Ectodermal cell (in vitro differentiated cells): Measurements from ENCODE around the gene ZNF467. TPM values are rescaled to one million over a fixed set of nuclear protein-coding genes. Genes with fewer than 3 reads are reported as not detected.

Experiments used
- H3K27ac ChIP-seq: 2 replicates; pipeline ENCODE4 v1.7.0; 2013; ENCODE audit warnings: mild to moderate bottlenecking, low read depth, low read length; ENCODE audit not compliant: insufficient read depth, poor library complexity, severe bottlenecking
- H3K27me3 ChIP-seq: 2 replicates; pipeline ENCODE4 v1.7.0; 2013; ENCODE audit warnings: mild to moderate bottlenecking, low read length; ENCODE audit not compliant: insufficient read depth, control insufficient read depth, poor library complexity, severe bottlenecking
- H3K36me3 ChIP-seq: one replicate; pipeline ENCODE4 v1.7.0; 2013; ENCODE audit warnings: low read length; ENCODE audit not compliant: control insufficient read depth, insufficient read depth
- H3K4me1 ChIP-seq: one replicate; pipeline ENCODE4 v1.7.0; 2013; ENCODE audit warnings: low read length; ENCODE audit not compliant: control insufficient read depth, insufficient read depth
- H3K4me3 ChIP-seq: 2 replicates; pipeline ENCODE4 v1.7.0; 2013; ENCODE audit warnings: low read depth, low read length, control low read depth; ENCODE audit not compliant: insufficient read depth
- H3K9me3 ChIP-seq: 2 replicates; pipeline ENCODE4 v1.7.0; 2013; ENCODE audit warnings: mild to moderate bottlenecking, low read length, moderate library complexity; ENCODE audit not compliant: control insufficient read depth
- WGBS, 2 experiments: methylation state at CpG; one replicate each; pipeline ENCODE4 v1.1.7; 2013; ENCODE audit warnings: missing lambda C conversion rate in 2 of 2; 5-methylcytosine and 5-hydroxymethylcytosine counted together
- polyA plus RNA-seq, 4 experiments: library from polyadenylated mRNA; stranded (reverse); fragments of 50-300 nt; gene quantifications; one replicate each; pipeline ENCODE4 v1.2.3, GENCODE V29; 2013

The ZNF467 gene, protein sequence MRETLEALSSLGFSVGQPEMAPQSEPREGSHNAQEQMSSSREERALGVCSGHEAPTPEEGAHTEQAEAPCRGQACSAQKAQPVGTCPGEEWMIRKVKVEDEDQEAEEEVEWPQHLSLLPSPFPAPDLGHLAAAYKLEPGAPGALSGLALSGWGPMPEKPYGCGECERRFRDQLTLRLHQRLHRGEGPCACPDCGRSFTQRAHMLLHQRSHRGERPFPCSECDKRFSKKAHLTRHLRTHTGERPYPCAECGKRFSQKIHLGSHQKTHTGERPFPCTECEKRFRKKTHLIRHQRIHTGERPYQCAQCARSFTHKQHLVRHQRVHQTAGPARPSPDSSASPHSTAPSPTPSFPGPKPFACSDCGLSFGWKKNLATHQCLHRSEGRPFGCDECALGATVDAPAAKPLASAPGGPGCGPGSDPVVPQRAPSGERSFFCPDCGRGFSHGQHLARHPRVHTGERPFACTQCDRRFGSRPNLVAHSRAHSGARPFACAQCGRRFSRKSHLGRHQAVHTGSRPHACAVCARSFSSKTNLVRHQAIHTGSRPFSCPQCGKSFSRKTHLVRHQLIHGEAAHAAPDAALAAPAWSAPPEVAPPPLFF
- polyA plus RNA-seq (2013, experiment 1 of 4) = 7.2 TPM
- 7.1 TPM for polyA plus RNA-seq (2013, experiment 2 of 4)
- polyA plus RNA-seq (2013, experiment 3 of 4) = 9.3 TPM
- polyA plus RNA-seq (2013, experiment 4 of 4) = 9.0 TPM

DNA sequence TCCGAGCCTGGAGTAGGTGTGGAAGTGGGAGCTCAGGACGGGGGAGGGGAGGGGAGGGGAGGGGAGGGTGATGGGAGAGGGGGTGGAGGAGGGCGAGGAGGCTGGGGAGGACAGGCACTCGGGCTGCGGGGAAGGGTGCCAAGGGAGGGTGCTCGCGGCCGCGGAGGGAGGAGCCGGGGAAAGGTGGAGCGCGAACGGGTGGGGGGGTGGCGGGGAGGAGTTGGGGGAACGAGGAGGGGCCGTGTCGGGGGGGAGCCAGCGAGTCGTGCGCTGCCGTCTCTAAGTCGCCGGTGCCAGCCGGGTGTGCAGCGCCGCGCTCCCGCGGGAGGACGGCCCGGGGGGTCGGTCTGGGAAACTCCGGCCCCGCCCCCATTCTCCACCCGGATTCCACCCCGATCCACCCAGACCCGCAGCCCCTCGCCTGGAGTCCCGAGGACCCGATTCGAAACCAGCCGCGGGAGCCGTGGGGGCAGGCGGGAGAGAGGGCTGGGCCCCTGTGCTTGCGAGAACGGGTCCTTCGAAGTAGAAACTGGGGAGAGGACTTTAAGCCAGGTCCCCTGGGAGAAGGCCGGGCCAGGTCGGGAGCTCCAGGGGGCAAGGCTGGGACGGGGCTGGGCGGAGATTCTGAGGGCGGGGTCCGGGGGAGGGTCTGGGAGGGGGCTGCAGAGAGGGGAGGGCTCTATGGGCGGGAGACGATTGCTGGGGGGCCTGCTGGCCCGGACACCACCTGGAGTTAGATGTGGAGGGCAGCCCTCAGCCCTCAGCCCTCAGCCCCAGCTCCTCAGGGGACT, at the start of gene ZNF467:
Gene ZNF467 (minus strand): TSS at position 143 of the 791 bp plus-strand sequence. CDS start 2,556 bp downstream, outside the sequence.
- WGBS, 2 experiments = 0% methylated on average over 56 to 57 of the region's 57 CpGs
- Histone ChIP-seq H3K27me3 (peaks cover 50% of the 10 kb centered on the region), H3K36me3 (no peaks in the 10 kb centered on the region), H3K4me1 (peaks cover 34% of the 10 kb centered on the region), H3K27ac (no peak within 1 kb of the TSS), H3K9me3 (no peaks in the 10 kb centered on the region), H3K4me3 (peak within 1 kb of the TSS; percentile 63)

DNA sequence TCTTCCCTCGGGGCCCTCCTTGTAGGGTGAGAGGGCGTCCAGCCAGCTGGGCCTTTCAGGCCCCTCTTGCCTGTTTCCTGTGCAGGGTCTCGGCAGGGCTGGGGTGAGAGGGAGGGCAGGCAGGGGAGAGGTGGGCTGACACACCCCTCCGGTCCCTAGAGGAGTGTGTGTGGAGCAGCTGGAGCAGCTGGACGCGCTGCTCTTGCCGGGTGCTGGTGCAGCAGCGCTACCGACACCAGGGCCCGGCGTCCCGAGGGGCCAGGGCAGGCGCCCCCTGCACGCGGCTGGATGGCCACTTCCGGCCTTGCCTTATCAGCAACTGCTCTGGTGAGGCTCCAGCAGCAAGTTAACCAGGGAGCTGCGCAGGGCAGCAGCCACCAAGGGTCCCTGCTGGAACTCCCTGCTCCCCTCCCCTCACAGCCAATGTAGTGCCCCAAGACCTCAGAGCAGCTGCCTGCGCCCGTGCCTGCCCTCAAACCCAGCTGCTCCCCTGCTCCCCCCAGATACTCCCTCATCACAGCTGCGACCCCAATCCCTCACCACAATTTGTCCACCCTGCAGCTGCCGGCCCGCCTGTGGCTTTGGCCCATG, 49.1 kb upstream of the ZNF467 start:
- no peaks in the 10 kb centered on the region for H3K4me1 ChIP-seq
- no peaks in the 10 kb centered on the region for H3K27me3 ChIP-seq
- WGBS, 2 experiments = 93 to 94% methylated on average over 22 of the region's 22 CpGs
- no peaks in the 10 kb centered on the region for H3K36me3 ChIP-seq
- H3K9me3 ChIP-seq = no peaks in the 10 kb centered on the region
- H3K4me3 ChIP-seq = no peak overlapping the region
- H3K27ac ChIP-seq = no peak overlapping the region

DNA sequence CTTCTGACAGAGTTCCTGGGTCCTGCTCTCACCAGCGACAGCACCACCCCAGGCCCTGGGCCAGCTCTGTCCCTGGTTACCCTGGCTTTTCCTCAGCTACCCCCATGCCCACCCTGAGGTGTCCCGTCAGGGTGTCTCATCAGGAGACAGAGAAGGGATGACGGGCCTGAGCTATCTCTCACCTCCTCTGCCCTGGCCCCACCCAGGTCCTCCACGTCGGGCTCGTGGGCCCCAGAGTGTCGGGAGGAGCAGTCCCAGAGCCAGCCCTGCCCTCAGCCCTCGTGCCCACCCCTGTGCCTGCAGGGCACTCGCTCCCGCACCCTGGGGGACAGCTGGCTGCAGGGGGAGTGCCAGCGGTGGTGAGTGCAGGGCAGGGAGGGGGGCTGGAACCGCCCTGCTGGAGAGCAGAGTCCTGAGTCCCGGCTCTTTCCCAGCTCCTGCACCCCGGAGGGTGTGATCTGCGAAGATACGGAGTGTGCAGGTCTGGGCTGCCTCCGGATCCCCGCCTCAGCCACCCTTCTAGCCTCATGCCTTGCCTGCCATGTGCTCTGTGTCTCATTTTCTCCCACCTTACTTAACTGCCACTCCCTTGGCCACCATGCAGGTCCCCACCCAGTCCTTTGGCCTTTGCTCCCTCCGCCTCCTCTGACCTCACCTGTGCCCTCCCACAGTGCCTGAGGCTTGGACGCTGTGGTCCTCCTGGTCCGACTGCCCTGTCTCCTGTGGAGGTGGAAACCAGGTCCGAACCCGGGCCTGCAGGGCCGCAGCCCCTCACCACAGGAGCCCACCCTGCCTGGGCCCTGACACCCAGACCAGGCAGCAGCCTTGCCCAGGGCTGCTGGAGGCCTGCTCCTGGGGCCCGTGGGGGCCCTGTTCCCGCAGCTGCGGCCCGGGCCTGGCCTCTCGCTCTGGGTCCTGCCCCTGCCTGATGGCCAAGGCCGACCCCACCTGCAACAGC, 48.1 kb upstream of the ZNF467 start:
- H3K9me3 ChIP-seq = no peaks in the 10 kb centered on the region
- H3K4me1 ChIP-seq = no peaks in the 10 kb centered on the region
- WGBS, 2 experiments = 91% methylated on average over 30 of the region's 30 CpGs

DNA sequence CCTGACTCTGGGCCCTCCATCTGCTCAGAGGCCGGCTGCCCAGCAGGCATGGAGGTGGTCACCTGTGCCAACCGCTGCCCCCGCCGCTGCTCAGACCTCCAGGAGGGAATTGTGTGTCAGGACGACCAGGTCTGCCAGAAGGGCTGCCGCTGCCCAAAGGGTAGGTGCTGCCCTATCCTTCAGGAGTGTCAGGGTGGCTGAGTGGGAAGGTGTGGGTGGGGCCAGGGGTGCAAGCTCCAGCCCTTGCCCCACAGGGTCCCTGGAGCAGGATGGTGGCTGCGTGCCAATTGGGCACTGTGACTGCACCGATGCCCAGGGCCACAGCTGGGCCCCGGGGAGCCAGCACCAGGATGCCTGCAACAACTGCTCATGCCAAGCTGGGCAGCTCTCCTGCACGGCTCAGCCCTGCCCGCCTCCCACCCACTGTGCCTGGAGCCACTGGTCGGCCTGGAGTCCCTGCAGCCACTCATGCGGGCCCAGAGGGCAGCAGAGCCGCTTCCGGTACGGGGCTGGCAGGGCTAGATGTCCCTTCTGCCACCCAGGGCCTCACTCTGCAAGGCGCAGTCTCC, 47.3 kb upstream of the ZNF467 start:
- 92 to 93% methylated on average over 17 of the region's 17 CpGs for WGBS, 2 experiments
- H3K27ac ChIP-seq = no peak overlapping the region
- peaks cover 5% of the 10 kb centered on the region for H3K4me1 ChIP-seq

More for the DNA sequence above, 48.1 kb upstream of the ZNF467 start:
- H3K36me3 ChIP-seq = no peaks in the 10 kb centered on the region
- no peaks in the 10 kb centered on the region for H3K27me3 ChIP-seq
- H3K27ac ChIP-seq = no peak overlapping the region
- no peak overlapping the region for H3K4me3 ChIP-seq

DNA sequence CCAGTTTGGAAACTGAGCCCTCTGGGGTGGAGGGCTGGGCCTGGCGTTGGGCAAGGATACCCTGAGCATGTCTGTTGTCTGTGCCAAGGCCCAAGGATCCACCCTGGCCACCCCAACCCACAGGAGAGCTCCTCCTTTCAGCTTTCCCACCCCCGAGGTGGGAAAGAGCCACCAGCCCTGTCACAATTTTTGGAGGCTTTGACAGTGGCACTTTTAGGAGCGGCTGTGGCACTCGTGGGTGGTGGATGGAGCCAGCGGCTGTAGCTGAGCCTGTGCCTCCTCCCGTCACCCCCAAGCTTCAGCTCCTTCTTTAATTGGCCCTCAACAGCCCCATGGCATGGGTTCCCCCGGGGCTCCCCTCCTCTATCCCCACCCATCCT, 46.6 kb upstream of the ZNF467 start:
- no peaks in the 10 kb centered on the region for H3K9me3 ChIP-seq
- H3K36me3 ChIP-seq = no peaks in the 10 kb centered on the region
- peaks cover 12% of the 10 kb centered on the region for H3K4me1 ChIP-seq
- no peak overlapping the region for H3K4me3 ChIP-seq
- WGBS, 2 experiments = 91% methylated on average over 7 of the region's 7 CpGs
- no peak overlapping the region for H3K27ac ChIP-seq
- H3K27me3 ChIP-seq = no peaks in the 10 kb centered on the region

More for the DNA sequence above, 47.3 kb upstream of the ZNF467 start:
- no peaks in the 10 kb centered on the region for H3K36me3 ChIP-seq
- no peaks in the 10 kb centered on the region for H3K27me3 ChIP-seq
- no peak overlapping the region for H3K4me3 ChIP-seq
- no peaks in the 10 kb centered on the region for H3K9me3 ChIP-seq

DNA sequence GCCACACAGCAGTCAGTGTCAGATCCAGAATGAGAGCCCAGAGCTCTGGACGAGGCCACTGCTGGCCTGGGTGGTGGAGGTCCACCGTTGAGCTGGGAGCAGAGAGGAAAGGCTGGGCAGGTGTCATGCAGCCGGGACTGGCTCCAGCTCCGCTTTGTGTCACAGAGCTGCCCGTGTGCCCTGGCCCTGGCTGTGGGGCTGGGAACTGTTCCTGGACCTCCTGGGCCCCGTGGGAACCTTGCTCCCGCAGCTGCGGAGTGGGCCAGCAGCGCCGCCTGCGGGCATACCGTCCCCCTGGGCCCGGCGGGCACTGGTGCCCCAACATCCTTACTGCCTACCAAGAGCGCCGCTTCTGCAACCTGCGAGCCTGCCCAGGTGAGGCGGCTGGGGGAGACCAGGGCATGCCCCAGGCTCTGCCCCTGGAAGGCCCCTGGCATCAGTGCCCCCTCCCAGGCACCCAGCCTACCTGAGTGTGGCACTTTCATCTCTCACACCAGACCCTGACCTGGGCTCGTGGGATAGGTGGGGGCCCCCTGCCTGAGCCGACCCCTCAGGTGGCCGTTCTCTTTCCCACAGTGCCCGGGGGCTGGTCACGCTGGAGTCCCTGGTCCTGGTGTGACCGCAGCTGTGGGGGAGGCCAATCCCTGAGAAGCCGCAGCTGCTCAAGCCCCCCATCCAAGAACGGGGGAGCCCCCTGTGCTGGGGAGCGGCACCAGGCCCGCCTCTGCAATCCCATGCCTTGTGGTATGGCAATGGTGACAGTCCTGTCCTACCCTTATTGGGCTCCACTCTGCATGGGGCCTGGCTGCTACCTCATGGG, 46.0 kb upstream of the ZNF467 start:
- H3K36me3 ChIP-seq = no peaks in the 10 kb centered on the region
- H3K4me3 ChIP-seq = no peak overlapping the region
- H3K9me3 ChIP-seq = no peaks in the 10 kb centered on the region
- H3K27ac ChIP-seq = no peak overlapping the region
- no peaks in the 10 kb centered on the region for H3K27me3 ChIP-seq
- peaks cover 14% of the 10 kb centered on the region for H3K4me1 ChIP-seq
- WGBS, 2 experiments = 90 to 92% methylated on average over 28 of the region's 28 CpGs

DNA sequence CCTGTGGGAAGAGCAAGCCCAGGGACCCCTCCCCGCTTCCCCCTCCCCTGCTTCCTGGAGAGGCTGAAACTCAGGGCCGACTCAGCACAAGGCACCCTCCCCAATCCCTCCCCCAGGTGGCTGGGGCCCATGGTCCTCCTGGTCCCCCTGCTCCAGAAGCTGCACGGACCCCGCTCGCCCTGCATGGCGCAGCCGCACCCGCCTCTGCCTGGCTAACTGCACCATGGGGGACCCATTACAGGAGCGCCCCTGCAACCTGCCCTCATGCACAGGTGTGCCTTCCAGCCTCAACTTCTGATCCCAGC, 45.1 kb upstream of the ZNF467 start:
- H3K9me3 ChIP-seq = no peaks in the 10 kb centered on the region
- H3K4me3 ChIP-seq = no peak overlapping the region
- H3K36me3 ChIP-seq = no peaks in the 10 kb centered on the region
- no peak overlapping the region for H3K27ac ChIP-seq
- H3K4me1 ChIP-seq = peaks cover 16% of the 10 kb centered on the region
- WGBS, 2 experiments = 89% methylated on average over 9 of the region's 9 CpGs
- no peaks in the 10 kb centered on the region for H3K27me3 ChIP-seq

DNA sequence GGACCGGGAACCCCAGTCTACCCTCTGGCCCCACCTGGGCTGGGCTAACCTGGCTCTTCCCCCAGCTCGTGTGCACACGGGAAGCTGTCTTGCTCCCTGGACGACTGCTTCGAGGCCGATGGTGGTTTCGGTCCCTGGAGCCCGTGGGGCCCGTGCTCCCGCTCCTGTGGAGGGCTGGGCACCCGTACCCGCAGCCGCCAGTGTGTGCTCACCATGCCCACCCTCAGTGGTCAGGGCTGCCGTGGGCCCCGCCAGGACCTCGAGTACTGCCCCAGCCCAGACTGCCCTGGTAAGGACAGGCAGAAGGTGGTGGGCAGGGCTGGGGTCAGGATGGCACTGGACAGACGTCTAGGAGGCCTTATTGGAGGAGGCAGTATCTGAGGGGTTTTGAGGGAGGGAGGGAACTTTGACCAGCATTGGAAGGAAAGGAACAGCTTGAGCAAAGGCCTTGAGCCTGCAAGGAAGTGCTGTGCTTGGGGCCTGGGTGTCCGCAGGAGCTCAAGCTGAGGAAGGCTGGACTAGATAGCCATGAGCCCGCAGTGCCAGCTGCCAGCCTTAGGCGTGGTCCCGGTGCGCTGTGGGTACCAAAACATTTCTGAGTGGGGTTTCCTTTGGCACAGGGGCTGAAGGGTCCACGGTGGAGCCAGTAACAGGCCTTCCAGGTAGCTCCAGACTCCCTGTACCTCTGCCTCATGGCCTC, 44.6 kb upstream of the ZNF467 start:
- H3K9me3 ChIP-seq = no peaks in the 10 kb centered on the region
- peaks cover 20% of the 10 kb centered on the region for H3K4me1 ChIP-seq
- no peaks in the 10 kb centered on the region for H3K27me3 ChIP-seq
- no peak overlapping the region for H3K4me3 ChIP-seq
- no peaks in the 10 kb centered on the region for H3K36me3 ChIP-seq
- WGBS, 2 experiments = 92% methylated on average over 23 of the region's 23 CpGs
- H3K27ac ChIP-seq = no peak overlapping the region
